Neural cell (in vitro differentiated cells): ENCODE data around the gene ADAM23. TPM values are rescaled to one million over a fixed set of nuclear protein-coding genes. Genes with fewer than 3 reads are reported as not detected.

Source experiments
- H2AFZ ChIP-seq: fragments of 200-600, 300-800 bp; sonication (generic), shearing (Covaris generic); 2 replicates; pipeline ENCODE4 v1.6.0; 2014; ENCODE audit warnings: low read depth, mild to moderate bottlenecking, antibody characterized with exemption, low read length, moderate library complexity
- H3F3A ChIP-seq: fragments of 200-600 bp; shearing (Covaris generic); 2 replicates; pipeline ENCODE4 v1.6.1; 2016; ENCODE audit warnings: mild to moderate bottlenecking, moderate library complexity, mixed read lengths, antibody characterized with exemption, low read length; ENCODE audit not compliant: insufficient read depth, poor library complexity, severe bottlenecking
- H3K27ac ChIP-seq: fragments of 200-600, 300-800 bp; sonication (generic), shearing (Covaris generic); 2 replicates; pipeline ENCODE4 v1.5.1; 2014; ENCODE audit warnings: mild to moderate bottlenecking, low read length, moderate library complexity
- H3K27me3 ChIP-seq: fragments of 300-800, 200-600 bp; sonication (generic), shearing (Covaris generic); 2 replicates; pipeline ENCODE4 v1.6.0; 2014; ENCODE audit warnings: mild to moderate bottlenecking, low read depth, low read length, moderate library complexity; ENCODE audit not compliant: insufficient read depth
- H3K36me3 ChIP-seq: fragments of 300-800, 200-600 bp; sonication (generic), shearing (Covaris generic); 2 replicates; pipeline ENCODE4 v1.5.1; 2014; ENCODE audit warnings: mild to moderate bottlenecking, antibody characterized with exemption, low read length, moderate library complexity; ENCODE audit not compliant: insufficient read depth
- H3K4me2 ChIP-seq: fragments of 300-800, 200-600 bp; sonication (generic), shearing (Covaris generic); 2 replicates; pipeline ENCODE4 v1.6.0; 2014; ENCODE audit warnings: mild to moderate bottlenecking, low read length
- H3K4me3 ChIP-seq: fragments of 300-800, 200-600 bp; sonication (generic), shearing (Covaris generic); 2 replicates; pipeline ENCODE4 v1.5.1; 2014; ENCODE audit warnings: mild to moderate bottlenecking, low read length, moderate library complexity
- H3K79me2 ChIP-seq: fragments of 200-600 bp; shearing (Covaris generic); replicated peaks from 2 replicates; pipeline ENCODE4 v1.6.0; 2014; ENCODE audit warnings: mild to moderate bottlenecking, low read length, moderate library complexity; ENCODE audit not compliant: insufficient read depth
- H3K9ac ChIP-seq: fragments of 300-800, 200-600 bp; sonication (generic), shearing (Covaris generic); 2 replicates; pipeline ENCODE4 v1.6.1; 2016; ENCODE audit warnings: mild to moderate bottlenecking, low read length, mixed read lengths
- H3K9me2 ChIP-seq: fragments of 200-600 bp; shearing (Covaris generic); 2 replicates; pipeline ENCODE4 v1.6.1; 2016; ENCODE audit warnings: mild to moderate bottlenecking, low read length, mixed read lengths; ENCODE audit not compliant: insufficient read depth
- H3K9me3 ChIP-seq: fragments of 200-600, 300-800 bp; sonication (generic), shearing (Covaris generic); 2 replicates; pipeline ENCODE4 v1.6.1; 2016; ENCODE audit warnings: mild to moderate bottlenecking, mixed run types, low read length, moderate library complexity, mixed read lengths
- H4K20me1 ChIP-seq: fragments of 200-600 bp; shearing (Covaris generic); 2 replicates; pipeline ENCODE4 v1.6.1; 2016; ENCODE audit warnings: mild to moderate bottlenecking, mixed run types; ENCODE audit not compliant: insufficient read depth
- EP300 ChIP-seq: fragments of 450-650 bp; conservative IDR thresholded peaks from 2 replicates; pipeline ENCODE4 v1.6.1; 2014; ENCODE audit warnings: antibody characterized with exemption, mild to moderate bottlenecking, moderate library complexity; ENCODE audit not compliant: poor library complexity, severe bottlenecking
- EZH2 ChIP-seq: fragments of 200-600, 300-800 bp; shearing (Covaris generic), sonication (generic); IDR thresholded peaks from 2 replicates; pipeline ENCODE4 v1.6.1; 2014; ENCODE audit warnings: antibody characterized with exemption, low read length, borderline replicate concordance, mild to moderate bottlenecking; ENCODE audit not compliant: insufficient read depth, poor library complexity, severe bottlenecking
- MXI1 ChIP-seq: fragments of 450-650 bp; conservative IDR thresholded peaks from 2 replicates; pipeline ENCODE4 v1.6.1; 2014; ENCODE audit warnings: antibody characterized with exemption, mild to moderate bottlenecking; ENCODE audit not compliant: poor library complexity, severe bottlenecking
- POLR2AphosphoS5 ChIP-seq: IDR thresholded peaks from 2 replicates; pipeline ENCODE4 v1.6.1; 2012
- RAD21 ChIP-seq: fragments of 450-650 bp; conservative IDR thresholded peaks from 2 replicates; pipeline ENCODE4 v1.6.1; 2014; ENCODE audit warnings: antibody characterized with exemption, mild to moderate bottlenecking, moderate library complexity
- SMC3 ChIP-seq: fragments of 450-650 bp; conservative IDR thresholded peaks from 2 replicates; pipeline ENCODE4 v1.6.1; 2014; ENCODE audit warnings: antibody characterized with exemption, mild to moderate bottlenecking, moderate library complexity; ENCODE audit not compliant: poor library complexity
- TAF1 ChIP-seq: IDR thresholded peaks from 2 replicates; pipeline ENCODE4 v1.6.1; 2012; ENCODE audit warnings: low read depth
- polyA plus RNA-seq: library from polyadenylated mRNA; depleted of rRNA; stranded (reverse); fragments of >200 nt; gene quantifications from 2 replicates; pipeline ENCODE4 v1.2.3, GENCODE V29; 2014
- TF ChIP-seq, protein P1 (sequence below): fragments of 450-650 bp; IDR thresholded peaks from 2 replicates; pipeline ENCODE4 v1.5.1; 2014; ENCODE audit warnings: antibody characterized with exemption, mild to moderate bottlenecking, moderate library complexity; ENCODE audit not compliant: poor library complexity, severe bottlenecking
- TF ChIP-seq, protein P2 (sequence below): IDR thresholded peaks from 2 replicates; pipeline ENCODE4 v1.6.1; 2012; ENCODE audit warnings: borderline replicate concordance

ADAM23 gene
- polyA plus RNA-seq, 1 donor from 2014 or later: 75.2 TPM

DNA sequence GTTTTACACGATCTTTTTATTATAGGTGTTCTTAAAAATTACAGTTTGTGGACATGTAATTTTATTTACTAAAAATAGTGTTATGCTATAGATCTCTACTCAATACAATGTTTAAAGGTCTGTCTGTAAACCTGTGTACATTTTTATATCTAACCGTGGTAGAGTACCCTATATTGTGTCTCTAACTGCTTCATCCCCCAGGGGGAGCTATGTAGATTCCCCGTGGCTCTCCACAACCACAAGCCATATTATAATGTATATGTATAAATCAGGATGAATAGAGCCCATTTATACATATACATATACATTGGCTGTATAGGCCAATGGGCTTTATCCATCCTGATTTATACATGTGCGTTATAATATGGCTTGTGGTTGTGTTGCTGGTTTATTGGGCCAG, 59.4 kb downstream of the ADAM23 start:
- Histone ChIP-seq H3K27ac (no peak overlapping the region), H3K27me3 (no peaks in the 10 kb centered on the region), H4K20me1 (no peaks in the 10 kb centered on the region), H3K4me3 (no peak overlapping the region), H3F3A (no peaks in the 10 kb centered on the region), H3K9me3 (no peaks in the 10 kb centered on the region), H3K9ac (no peak overlapping the region), H3K9me2 (no peaks in the 10 kb centered on the region), H3K36me3 (no peaks in the 10 kb centered on the region), H3K4me2 (no peak overlapping the region), H2AFZ (no peak overlapping the region), H3K79me2 (no peaks in the 10 kb centered on the region)
- TF ChIP-seq TAF1: no peak
- TF ChIP-seq EZH2: no peak
- TF ChIP-seq SMC3: no peak
- no peak for TF ChIP-seq RAD21
- TF ChIP-seq, protein P1, sequence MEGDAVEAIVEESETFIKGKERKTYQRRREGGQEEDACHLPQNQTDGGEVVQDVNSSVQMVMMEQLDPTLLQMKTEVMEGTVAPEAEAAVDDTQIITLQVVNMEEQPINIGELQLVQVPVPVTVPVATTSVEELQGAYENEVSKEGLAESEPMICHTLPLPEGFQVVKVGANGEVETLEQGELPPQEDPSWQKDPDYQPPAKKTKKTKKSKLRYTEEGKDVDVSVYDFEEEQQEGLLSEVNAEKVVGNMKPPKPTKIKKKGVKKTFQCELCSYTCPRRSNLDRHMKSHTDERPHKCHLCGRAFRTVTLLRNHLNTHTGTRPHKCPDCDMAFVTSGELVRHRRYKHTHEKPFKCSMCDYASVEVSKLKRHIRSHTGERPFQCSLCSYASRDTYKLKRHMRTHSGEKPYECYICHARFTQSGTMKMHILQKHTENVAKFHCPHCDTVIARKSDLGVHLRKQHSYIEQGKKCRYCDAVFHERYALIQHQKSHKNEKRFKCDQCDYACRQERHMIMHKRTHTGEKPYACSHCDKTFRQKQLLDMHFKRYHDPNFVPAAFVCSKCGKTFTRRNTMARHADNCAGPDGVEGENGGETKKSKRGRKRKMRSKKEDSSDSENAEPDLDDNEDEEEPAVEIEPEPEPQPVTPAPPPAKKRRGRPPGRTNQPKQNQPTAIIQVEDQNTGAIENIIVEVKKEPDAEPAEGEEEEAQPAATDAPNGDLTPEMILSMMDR: no peak
- no peak for TF ChIP-seq EP300
- TF ChIP-seq MXI1: no peak
- no peak for TF ChIP-seq POLR2AphosphoS5
- TF ChIP-seq, protein P2, sequence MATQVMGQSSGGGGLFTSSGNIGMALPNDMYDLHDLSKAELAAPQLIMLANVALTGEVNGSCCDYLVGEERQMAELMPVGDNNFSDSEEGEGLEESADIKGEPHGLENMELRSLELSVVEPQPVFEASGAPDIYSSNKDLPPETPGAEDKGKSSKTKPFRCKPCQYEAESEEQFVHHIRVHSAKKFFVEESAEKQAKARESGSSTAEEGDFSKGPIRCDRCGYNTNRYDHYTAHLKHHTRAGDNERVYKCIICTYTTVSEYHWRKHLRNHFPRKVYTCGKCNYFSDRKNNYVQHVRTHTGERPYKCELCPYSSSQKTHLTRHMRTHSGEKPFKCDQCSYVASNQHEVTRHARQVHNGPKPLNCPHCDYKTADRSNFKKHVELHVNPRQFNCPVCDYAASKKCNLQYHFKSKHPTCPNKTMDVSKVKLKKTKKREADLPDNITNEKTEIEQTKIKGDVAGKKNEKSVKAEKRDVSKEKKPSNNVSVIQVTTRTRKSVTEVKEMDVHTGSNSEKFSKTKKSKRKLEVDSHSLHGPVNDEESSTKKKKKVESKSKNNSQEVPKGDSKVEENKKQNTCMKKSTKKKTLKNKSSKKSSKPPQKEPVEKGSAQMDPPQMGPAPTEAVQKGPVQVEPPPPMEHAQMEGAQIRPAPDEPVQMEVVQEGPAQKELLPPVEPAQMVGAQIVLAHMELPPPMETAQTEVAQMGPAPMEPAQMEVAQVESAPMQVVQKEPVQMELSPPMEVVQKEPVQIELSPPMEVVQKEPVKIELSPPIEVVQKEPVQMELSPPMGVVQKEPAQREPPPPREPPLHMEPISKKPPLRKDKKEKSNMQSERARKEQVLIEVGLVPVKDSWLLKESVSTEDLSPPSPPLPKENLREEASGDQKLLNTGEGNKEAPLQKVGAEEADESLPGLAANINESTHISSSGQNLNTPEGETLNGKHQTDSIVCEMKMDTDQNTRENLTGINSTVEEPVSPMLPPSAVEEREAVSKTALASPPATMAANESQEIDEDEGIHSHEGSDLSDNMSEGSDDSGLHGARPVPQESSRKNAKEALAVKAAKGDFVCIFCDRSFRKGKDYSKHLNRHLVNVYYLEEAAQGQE: no peak

DNA sequence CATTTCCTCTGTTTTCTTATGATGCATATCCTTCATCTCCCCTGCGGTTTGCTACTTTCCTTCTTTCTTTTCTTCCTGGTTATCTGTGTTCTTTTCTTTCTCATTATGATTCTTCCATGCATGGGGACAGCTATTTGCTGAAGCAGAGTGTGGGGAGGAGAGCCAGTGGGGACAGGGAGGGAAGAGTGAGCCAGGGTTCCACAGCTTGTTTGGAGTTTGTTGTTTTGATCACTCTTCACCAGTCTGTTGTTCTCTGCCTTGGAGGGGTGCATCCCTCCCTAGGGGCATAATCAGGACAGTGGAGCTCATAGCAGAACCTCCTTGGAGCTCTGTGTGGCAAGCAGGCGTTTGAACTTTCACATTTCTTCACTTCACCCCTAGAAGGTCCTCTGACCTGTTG, 68.0 kb downstream of the ADAM23 start:
- no peak overlapping the region for H2AFZ ChIP-seq

More for the DNA sequence above, 68.0 kb downstream of the ADAM23 start:
- Histone ChIP-seq H3K9me3 (no peaks in the 10 kb centered on the region), H4K20me1 (no peaks in the 10 kb centered on the region), H3K9ac (no peak overlapping the region), H3K4me3 (no peak overlapping the region), H3K4me2 (no peak overlapping the region), H3F3A (no peaks in the 10 kb centered on the region), H3K79me2 (no peaks in the 10 kb centered on the region), H3K27me3 (no peaks in the 10 kb centered on the region), H3K36me3 (no peaks in the 10 kb centered on the region), H3K27ac (no peak overlapping the region), H3K9me2 (no peaks in the 10 kb centered on the region)
- TF ChIP-seq MXI1 (no peak), TAF1 (no peak), POLR2AphosphoS5 (no peak), EZH2 (no peak), EP300 (no peak), RAD21 (no peak), SMC3 (no peak)
- TF ChIP-seq, protein P2: no peak
- TF ChIP-seq, protein P1: no peak
